ENCODE data around the gene REEP3.

Gene REEP3

DNA sequence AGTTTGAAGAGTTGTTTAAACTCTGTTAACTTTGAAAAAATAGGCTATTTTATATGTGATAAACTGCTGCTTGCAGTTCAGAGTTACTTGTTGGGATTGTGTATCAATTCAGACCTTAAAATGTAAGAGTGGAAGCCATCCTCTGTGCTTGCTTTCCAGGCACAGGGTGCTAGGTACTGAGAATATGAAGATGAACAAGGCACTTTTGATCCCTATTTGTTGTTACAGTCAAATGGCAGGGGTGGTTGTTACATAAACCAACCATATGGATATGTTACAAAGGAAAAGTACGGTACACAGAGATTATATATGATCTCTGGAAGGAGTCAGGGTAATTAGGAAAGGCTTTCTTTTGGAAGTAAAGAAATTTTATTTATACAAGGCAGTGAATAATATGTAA is 63.8 kb downstream of the REEP3 start:
- DNase-seq, result no peak
- Histone ChIP-seq H3K9me2 (replicated peaks; ENCODE audit: insufficient read depth, low read length) (no peaks in the 10 kb centered on the region), H3K27me3 (replicated peaks; ENCODE audit: insufficient read depth, low read length) (no peaks in the 10 kb centered on the region), H3K4me3 (ENCODE audit: low read length) (no peak overlapping the region), H4K20me1 (ENCODE audit: insufficient read depth, low read length) (no peaks in the 10 kb centered on the region), H3K9ac (ENCODE audit: low read length) (no peak overlapping the region), H3K4me1 (ENCODE audit: low read length) (no peaks in the 10 kb centered on the region), H3K4me2 (ENCODE audit: low read depth, low read length) (no peak overlapping the region), H3F3A (ENCODE audit: insufficient read depth, low read length) (no peaks in the 10 kb centered on the region), H2AFZ (ENCODE audit: low read length) (no peak overlapping the region), H3K36me3 (replicated peaks; ENCODE audit: insufficient read depth, low read length) (no peaks in the 10 kb centered on the region), H3K9me3 (replicated peaks; ENCODE audit: insufficient read depth, low read length) (no peaks in the 10 kb centered on the region), H3K27ac (ENCODE audit: low read length) (no peak overlapping the region), H3K79me2 (ENCODE audit: low read length) (no peaks in the 10 kb centered on the region)
- TF ChIP-seq EZH2phosphoT487 (IDR thresholded peaks at IDR 0.05; ENCODE audit: low read length) (no peak), EZH2 (optimal IDR thresholded peaks at IDR 0.05; ENCODE audit: low read depth, low read length) (no peak)
- TF ChIP-seq, protein P1, sequence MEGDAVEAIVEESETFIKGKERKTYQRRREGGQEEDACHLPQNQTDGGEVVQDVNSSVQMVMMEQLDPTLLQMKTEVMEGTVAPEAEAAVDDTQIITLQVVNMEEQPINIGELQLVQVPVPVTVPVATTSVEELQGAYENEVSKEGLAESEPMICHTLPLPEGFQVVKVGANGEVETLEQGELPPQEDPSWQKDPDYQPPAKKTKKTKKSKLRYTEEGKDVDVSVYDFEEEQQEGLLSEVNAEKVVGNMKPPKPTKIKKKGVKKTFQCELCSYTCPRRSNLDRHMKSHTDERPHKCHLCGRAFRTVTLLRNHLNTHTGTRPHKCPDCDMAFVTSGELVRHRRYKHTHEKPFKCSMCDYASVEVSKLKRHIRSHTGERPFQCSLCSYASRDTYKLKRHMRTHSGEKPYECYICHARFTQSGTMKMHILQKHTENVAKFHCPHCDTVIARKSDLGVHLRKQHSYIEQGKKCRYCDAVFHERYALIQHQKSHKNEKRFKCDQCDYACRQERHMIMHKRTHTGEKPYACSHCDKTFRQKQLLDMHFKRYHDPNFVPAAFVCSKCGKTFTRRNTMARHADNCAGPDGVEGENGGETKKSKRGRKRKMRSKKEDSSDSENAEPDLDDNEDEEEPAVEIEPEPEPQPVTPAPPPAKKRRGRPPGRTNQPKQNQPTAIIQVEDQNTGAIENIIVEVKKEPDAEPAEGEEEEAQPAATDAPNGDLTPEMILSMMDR (IDR thresholded peaks at IDR 0.05; ENCODE audit: low read length), result no peak

DNA sequence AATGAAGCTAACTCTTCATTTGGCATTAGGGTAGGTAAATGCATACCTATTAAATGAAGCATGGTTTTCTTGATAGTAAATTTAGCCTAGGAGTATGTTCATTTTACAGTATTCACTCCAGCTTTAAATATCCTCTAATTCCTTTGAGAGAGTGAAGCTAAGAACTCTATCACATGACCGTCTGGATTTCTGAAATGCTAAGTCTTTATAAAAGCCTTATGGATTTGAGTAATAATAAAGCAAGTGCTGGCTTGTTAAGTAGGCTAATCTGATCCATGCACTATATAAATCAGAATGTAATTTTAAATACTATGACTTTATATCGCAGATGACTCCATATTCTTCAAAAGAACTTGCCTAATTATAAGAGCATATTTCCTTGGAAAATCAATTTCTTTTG is 64.8 kb downstream of the REEP3 start:
- no peak overlapping the region for H3K27ac ChIP-seq (ENCODE audit: low read length)
- no peaks in the 10 kb centered on the region for H3K79me2 ChIP-seq (ENCODE audit: low read length)
- H3K9ac ChIP-seq (ENCODE audit: low read length), result no peak overlapping the region
- H3K4me2 ChIP-seq (ENCODE audit: low read depth, low read length), result no peak overlapping the region
- no peaks in the 10 kb centered on the region for H3K9me2 ChIP-seq (replicated peaks; ENCODE audit: insufficient read depth, low read length)
- TF ChIP-seq EZH2 (optimal IDR thresholded peaks at IDR 0.05; ENCODE audit: low read depth, low read length) (no peak), EZH2phosphoT487 (IDR thresholded peaks at IDR 0.05; ENCODE audit: low read length) (no peak)
- TF ChIP-seq, protein P1 (IDR thresholded peaks at IDR 0.05; ENCODE audit: low read length), result no peak
- no peaks in the 10 kb centered on the region for H3K4me1 ChIP-seq (ENCODE audit: low read length)
- H3K27me3 ChIP-seq (replicated peaks; ENCODE audit: insufficient read depth, low read length), result no peaks in the 10 kb centered on the region
- H3K36me3 ChIP-seq (replicated peaks; ENCODE audit: insufficient read depth, low read length), result no peaks in the 10 kb centered on the region
- no peak overlapping the region for H3K4me3 ChIP-seq (ENCODE audit: low read length)
- no peaks in the 10 kb centered on the region for H3F3A ChIP-seq (ENCODE audit: insufficient read depth, low read length)
- no peak for DNase-seq
- no peak overlapping the region for H2AFZ ChIP-seq (ENCODE audit: low read length)
- no peaks in the 10 kb centered on the region for H4K20me1 ChIP-seq (ENCODE audit: insufficient read depth, low read length)
- H3K9me3 ChIP-seq (replicated peaks; ENCODE audit: insufficient read depth, low read length), result no peaks in the 10 kb centered on the region

DNA sequence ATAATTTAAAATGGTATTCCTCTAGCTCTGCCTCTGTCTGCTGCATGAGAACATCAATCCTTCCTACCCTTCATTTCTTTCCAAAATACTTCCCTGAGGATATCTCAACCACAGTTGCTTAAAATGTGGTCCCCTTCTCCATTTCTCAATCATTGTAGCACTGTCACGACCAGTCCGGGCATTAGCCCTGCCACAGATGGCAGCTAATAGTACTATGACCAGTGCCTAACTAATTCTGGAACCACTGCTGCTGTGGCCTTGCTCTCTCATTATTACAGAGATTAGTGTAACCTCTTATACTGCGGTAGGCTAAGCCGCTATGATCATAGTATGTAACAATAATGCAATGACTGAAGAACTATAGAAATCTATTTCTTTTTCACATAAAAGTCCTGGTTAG is 66.0 kb downstream of the REEP3 start:
- Histone ChIP-seq H3K4me2 (ENCODE audit: low read depth, low read length) (no peak overlapping the region), H3F3A (ENCODE audit: insufficient read depth, low read length) (no peaks in the 10 kb centered on the region), H4K20me1 (ENCODE audit: insufficient read depth, low read length) (no peaks in the 10 kb centered on the region), H3K9me2 (replicated peaks; ENCODE audit: insufficient read depth, low read length) (no peaks in the 10 kb centered on the region), H3K9me3 (replicated peaks; ENCODE audit: insufficient read depth, low read length) (no peaks in the 10 kb centered on the region), H3K4me3 (ENCODE audit: low read length) (no peak overlapping the region), H3K9ac (ENCODE audit: low read length) (no peak overlapping the region), H3K79me2 (ENCODE audit: low read length) (no peaks in the 10 kb centered on the region), H3K27me3 (replicated peaks; ENCODE audit: insufficient read depth, low read length) (no peaks in the 10 kb centered on the region), H3K27ac (ENCODE audit: low read length) (no peak overlapping the region), H3K4me1 (ENCODE audit: low read length) (no peaks in the 10 kb centered on the region), H2AFZ (ENCODE audit: low read length) (no peak overlapping the region), H3K36me3 (replicated peaks; ENCODE audit: insufficient read depth, low read length) (no peaks in the 10 kb centered on the region)
- no peak for DNase-seq
- TF ChIP-seq, protein P1 (IDR thresholded peaks at IDR 0.05; ENCODE audit: low read length), result no peak
- TF ChIP-seq EZH2 (optimal IDR thresholded peaks at IDR 0.05; ENCODE audit: low read depth, low read length) (no peak), EZH2phosphoT487 (IDR thresholded peaks at IDR 0.05; ENCODE audit: low read length) (no peak)

Data from MM.1S (cell line).